ENCODE measurements around the gene RBFOX1. TPM values are rescaled to one million over a fixed set of nuclear protein-coding genes. Genes with fewer than 3 reads are reported as not detected.

The RBFOX1 gene
- total RNA-seq, 1 experiment from 2014 or later, result not detected

GRCh38 chr16:7583396-7583795, 250.8 kb downstream of the RBFOX1 start:
- in situ Hi-C loops (cut with HindIII; ENCODE audit: low pct_unique_long_range_greater_than_20kb, low sequenced_read_pairs), result no loop called here

GRCh38 chr16:7584561-7584960, 251.9 kb downstream of the RBFOX1 start:
- no peak for DNase-seq (ENCODE audit: low read depth, low spot score)
- in situ Hi-C loops (cut with HindIII; ENCODE audit: low pct_unique_long_range_greater_than_20kb, low sequenced_read_pairs), result no loop called here

More at GRCh38 chr16:7583396-7583795, 250.8 kb downstream of the RBFOX1 start:
- DNase-seq (ENCODE audit: low read depth, low spot score), result no peak

- DNase-seq (ENCODE audit: low read depth, low spot score), result no peak
- in situ Hi-C loops (cut with HindIII; ENCODE audit: low pct_unique_long_range_greater_than_20kb, low sequenced_read_pairs), result no loop called here
These were observed 253.1 kb downstream of the RBFOX1 start for GRCh38 chr16:7585705-7586104.

DNA sequence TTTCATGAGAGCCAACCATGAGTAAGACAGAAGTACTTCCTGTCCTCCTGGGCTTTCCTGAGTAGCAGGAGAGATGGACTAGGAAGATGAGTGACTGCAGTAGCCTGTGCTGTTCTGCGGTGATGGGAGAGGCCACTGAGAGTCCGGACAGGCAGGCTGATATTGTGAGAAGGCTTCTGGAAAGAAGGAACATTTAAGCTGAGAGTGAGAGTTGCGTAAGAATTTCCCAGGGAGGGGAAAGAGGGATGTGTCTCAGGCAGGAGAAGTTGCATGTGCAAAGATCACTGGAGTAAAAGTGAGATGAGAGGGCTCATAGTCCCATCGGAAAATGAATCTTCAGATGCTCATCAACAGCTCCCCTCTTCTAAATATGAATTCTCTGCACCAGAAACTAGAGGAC, 258.3 kb downstream of the RBFOX1 start:
- DNase-seq (ENCODE audit: low read depth, low spot score), result no peak
- in situ Hi-C loops (cut with HindIII; ENCODE audit: low pct_unique_long_range_greater_than_20kb, low sequenced_read_pairs), result no loop called here

- in situ Hi-C loops (cut with HindIII; ENCODE audit: low pct_unique_long_range_greater_than_20kb, low sequenced_read_pairs), result no loop called here
- no peak for DNase-seq (ENCODE audit: low read depth, low spot score)
These were observed 263.7 kb downstream of the RBFOX1 start for GRCh38 chr16:7596308-7596707.

DNA sequence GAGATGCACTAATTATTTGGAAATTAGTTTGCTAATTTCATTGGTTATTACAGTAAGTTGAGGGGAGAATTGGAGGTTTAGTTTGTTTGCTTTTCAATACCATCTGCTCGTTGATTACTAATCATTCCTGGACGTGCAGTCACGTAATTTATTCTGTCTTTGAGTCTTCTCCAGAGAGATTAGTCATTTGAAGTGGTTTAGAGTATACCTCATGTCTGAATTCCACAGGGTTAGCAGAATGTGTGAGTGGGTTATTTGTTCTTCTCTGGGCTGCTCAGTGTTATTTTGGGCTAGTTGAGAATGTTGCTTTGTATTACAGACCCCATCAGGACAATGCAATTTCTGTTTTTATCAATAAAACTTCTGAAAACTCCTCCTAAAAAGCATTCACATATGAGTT, 265.0 kb downstream of the RBFOX1 start:
- in situ Hi-C loops (cut with HindIII; ENCODE audit: low pct_unique_long_range_greater_than_20kb, low sequenced_read_pairs), result no loop called here
- no peak for DNase-seq (ENCODE audit: low read depth, low spot score)

GRCh38 chr16:7601100-7601499, 268.5 kb downstream of the RBFOX1 start:
- DNase-seq (ENCODE audit: low read depth, low spot score), result no peak
- in situ Hi-C loops (cut with HindIII; ENCODE audit: low pct_unique_long_range_greater_than_20kb, low sequenced_read_pairs), result no loop called here

- in situ Hi-C loops (cut with HindIII; ENCODE audit: low pct_unique_long_range_greater_than_20kb, low sequenced_read_pairs), result no loop called here
These were observed 269.8 kb downstream of the RBFOX1 start for GRCh38 chr16:7602291-7602950.

DNA sequence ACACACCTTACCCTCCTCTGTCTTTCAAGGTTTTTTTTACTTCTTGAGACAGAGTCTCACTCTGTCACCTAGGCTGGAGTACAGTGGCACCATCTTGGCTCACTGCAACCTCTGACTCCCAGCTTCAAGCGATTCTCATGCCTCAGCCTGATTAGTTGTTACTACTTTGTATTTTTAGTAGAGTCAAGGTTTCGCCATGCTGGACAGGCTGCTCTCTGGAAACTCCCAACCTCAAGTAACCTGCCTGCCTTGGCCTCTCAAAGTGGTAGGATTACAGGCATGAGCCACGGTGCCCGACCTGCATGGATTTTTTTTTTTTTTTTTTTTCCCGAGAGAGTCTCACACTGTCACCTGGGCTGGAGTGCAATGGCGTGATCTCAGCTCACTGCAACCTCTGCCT, 273.2 kb downstream of the RBFOX1 start:
- in situ Hi-C loops (cut with HindIII; ENCODE audit: low pct_unique_long_range_greater_than_20kb, low sequenced_read_pairs), result no loop called here

More at GRCh38 chr16:7602291-7602950, 269.8 kb downstream of the RBFOX1 start:
- DNase-seq (ENCODE audit: low read depth, low spot score), result no peak

DNA sequence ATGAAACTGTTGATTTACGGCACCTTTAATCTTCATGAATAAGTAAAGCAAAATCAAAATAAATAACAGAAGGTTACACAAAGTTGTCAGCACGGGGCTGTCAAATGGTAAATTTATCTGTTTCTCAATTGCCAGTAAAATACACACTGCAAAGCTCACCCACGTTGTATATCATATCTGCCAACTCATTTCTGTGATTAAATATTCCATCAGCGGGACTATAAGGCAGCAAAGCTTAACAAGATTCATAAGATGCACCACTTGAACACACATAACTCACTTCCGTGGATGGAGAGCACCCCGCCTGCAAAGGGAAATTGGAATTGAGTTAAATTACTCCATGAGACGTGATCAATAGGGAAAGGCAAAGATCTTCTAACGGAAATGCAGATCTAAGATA, 280.0 kb downstream of the RBFOX1 start:
- DNase-seq (ENCODE audit: low read depth, low spot score), result no peak
- in situ Hi-C loops (cut with HindIII; ENCODE audit: low pct_unique_long_range_greater_than_20kb, low sequenced_read_pairs), result no loop called here

More for the DNA sequence above, 273.2 kb downstream of the RBFOX1 start:
- DNase-seq (ENCODE audit: low read depth, low spot score), result no peak

- DNase-seq (ENCODE audit: low read depth, low spot score), result no peak
- in situ Hi-C loops (cut with HindIII; ENCODE audit: low pct_unique_long_range_greater_than_20kb, low sequenced_read_pairs), result no loop called here
These were observed 280.9 kb downstream of the RBFOX1 start for GRCh38 chr16:7613518-7613917.

- in situ Hi-C loops (cut with HindIII; ENCODE audit: low pct_unique_long_range_greater_than_20kb, low sequenced_read_pairs), result no loop called here
- DNase-seq (ENCODE audit: low read depth, low spot score), result no peak
These were observed 281.6 kb downstream of the RBFOX1 start for GRCh38 chr16:7614021-7614795.

- in situ Hi-C loops (cut with HindIII; ENCODE audit: low pct_unique_long_range_greater_than_20kb, low sequenced_read_pairs), result no loop called here
- DNase-seq (ENCODE audit: low read depth, low spot score), result peak; percentile 43
These were observed 282.9 kb downstream of the RBFOX1 start for GRCh38 chr16:7615565-7615964.

DNA sequence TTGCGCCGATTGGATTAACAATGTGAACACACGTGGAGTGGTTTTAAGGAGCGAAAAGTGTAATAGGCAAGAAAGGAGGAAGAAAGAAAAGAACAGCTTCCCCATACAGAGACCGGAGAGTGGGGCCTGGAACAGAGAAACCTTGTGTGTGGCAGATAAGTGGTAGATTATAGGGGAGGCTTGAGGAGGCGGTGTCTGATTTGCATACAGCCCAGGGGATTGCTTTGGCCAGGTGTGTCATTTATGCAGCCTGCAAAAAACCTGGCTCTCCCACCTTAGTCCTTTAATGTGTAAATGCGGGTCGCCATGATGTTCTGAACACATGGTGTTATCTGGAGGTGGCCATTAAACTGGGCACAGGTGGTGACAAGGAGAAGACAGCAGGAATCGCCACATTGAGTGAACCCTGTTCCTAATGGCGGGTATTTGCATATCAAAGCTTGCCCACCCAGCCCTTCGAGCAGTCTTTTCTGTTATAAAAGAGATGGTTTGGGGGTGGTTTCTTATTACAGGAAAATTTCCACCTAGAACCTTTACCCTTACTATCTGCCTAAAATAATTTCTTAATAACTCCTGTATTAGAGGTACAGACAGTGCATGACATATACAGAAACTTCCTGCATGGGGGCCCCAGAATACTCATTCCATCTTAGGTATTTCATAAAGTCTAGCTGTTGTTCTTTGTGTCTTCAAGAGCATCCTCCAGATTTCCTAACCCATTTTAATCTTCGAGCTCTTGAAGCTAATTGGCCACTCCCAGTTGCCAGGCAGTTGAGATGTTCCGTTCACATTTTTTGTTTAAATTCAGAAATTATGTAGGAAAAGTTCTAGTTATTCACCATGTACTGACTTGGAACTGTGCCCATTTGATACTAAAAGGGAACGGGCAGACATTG, 292.5 kb downstream of the RBFOX1 start:
- no peak for DNase-seq (ENCODE audit: low read depth, low spot score)
- in situ Hi-C loops (cut with HindIII; ENCODE audit: low pct_unique_long_range_greater_than_20kb, low sequenced_read_pairs), result no loop called here

DNA sequence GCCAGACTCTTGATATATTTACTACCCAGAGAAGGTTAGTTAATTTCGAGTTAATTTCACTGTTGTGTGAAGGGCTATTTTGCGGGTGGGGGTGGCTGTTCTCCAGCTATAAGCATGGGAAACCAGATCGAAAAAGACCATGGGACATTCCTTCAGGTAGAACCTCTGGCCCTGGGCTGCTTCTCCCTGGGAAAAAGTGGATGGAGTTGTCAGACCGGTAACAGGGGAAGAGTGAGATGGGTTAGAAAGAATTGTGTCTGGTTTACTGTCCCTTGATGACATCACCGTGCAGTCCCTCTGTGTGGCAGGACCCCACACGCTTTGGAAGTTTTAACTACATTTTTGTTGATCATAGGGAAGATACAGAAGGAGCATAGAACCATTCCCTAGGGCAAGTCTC, 296.3 kb downstream of the RBFOX1 start:
- DNase-seq (ENCODE audit: low read depth, low spot score), result no peak
- in situ Hi-C loops (cut with HindIII; ENCODE audit: low pct_unique_long_range_greater_than_20kb, low sequenced_read_pairs), result no loop called here

DNA sequence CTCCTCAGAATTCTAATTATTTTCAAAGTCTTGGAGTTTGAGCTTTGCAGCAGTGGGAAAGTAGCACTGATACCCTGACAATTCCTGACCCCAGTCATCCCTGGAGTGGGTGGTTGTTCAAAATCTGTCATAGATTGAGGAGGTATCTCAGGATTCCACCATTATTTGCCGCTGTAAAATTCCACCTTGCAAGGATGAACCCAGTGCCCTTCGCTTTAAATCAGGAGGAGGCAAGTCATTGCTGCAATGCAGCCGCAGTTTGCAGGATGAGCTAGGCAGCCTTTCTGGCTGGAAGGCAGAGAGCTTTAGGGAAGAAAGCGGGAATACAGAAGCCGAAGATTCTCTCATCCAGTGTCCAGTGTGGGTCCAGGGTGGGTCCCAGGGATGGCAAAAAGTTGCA, 296.9 kb downstream of the RBFOX1 start:
- in situ Hi-C loops (cut with HindIII; ENCODE audit: low pct_unique_long_range_greater_than_20kb, low sequenced_read_pairs), result no loop called here
- DNase-seq (ENCODE audit: low read depth, low spot score), result no peak

DNA sequence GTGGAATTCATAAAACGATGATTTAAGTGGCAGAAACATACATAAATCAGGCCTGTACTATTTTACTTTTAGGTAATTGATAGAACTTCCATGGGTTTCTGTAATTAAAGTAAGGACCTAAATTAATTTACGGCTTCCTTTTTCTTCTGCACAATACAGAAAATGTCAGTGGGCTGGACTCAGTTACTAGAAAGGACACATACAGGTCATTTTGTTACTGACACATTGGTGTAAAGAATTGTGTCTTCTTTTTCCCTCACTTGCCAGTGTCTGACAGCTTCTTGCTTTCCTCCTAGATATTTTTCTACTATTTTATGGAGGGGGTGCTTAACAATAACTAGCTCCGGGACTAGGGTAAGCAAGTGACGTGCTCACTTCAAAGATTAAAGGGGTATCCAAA, 304.8 kb downstream of the RBFOX1 start:
- DNase-seq (ENCODE audit: low read depth, low spot score), result no peak
- in situ Hi-C loops (cut with HindIII; ENCODE audit: low pct_unique_long_range_greater_than_20kb, low sequenced_read_pairs), result no loop called here

DNA sequence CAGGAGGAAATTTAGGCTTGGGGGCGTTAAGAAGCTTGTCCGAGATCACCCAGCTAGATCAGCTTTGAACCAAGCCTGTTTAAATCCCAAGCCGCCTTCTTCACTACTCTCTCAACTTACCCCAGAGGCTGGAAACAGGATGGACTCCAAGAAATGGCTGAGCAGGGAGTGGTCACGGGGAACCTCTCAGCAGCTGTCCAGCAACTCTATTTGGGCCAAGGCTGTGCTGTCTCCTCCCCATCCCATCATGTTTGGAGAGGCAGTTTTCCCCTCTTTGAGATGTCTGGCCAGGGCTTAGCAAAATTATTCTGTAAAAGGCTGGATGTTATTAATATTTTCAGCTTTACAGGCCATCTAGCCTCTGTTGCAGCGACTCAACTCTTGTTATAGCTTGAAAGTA, 305.7 kb downstream of the RBFOX1 start:
- in situ Hi-C loops (cut with HindIII; ENCODE audit: low pct_unique_long_range_greater_than_20kb, low sequenced_read_pairs), result no loop called here

More for the DNA sequence above, 305.7 kb downstream of the RBFOX1 start:
- no peak for DNase-seq (ENCODE audit: low read depth, low spot score)

All from SK-MEL-5 (cell line).